Spleen (tissue), 11 donors: ENCODE results near the gene SKI. TPM values are rescaled to one million over a fixed set of nuclear protein-coding genes. Genes with fewer than 3 reads are reported as not detected.
A peak's percentile ranks its signal among the peaks of the same experiment; 100 is the strongest.

Experiments
- DNase-seq: peaks from one replicate; pipeline ENCODE4 v3.0.0-alpha.2; 2020
- H3K27ac ChIP-seq, 8 donors: fragments of 200-600 bp; sonication (generic) in 7 of 8; 1 replicate in 4 of 8; 2 replicates in 4 of 8; pipeline versions ENCODE4 v1.5.0 to v1.8.0; 2016 to 2021; ENCODE audit warnings: inconsistent platforms in 4 of 8, mild to moderate bottlenecking in 4 of 8, moderate library complexity in 1 of 8
- H3K27me3 ChIP-seq, 7 donors: fragments of 200-600 bp; sonication (generic) in 6 of 7; replicated peaks in 1 of 7; 1 replicate in 4 of 7; 2 replicates in 3 of 7; pipeline versions ENCODE4 v1.5.0 to v1.8.0; 2016 to 2021; ENCODE audit warnings: inconsistent platforms in 3 of 7, mild to moderate bottlenecking in 1 of 7
- H3K36me3 ChIP-seq, 6 donors: fragments of 200-600 bp; sonication (generic) in 5 of 6; 1 replicate in 4 of 6; 2 replicates in 2 of 6; pipeline versions ENCODE4 v1.5.0 to v1.8.0; 2016 to 2021; ENCODE audit warnings: inconsistent platforms in 2 of 6
- H3K4me1 ChIP-seq, 6 donors: fragments of 200-600 bp; sonication (generic) in 5 of 6; 1 replicate in 3 of 6; 2 replicates in 3 of 6; pipeline versions ENCODE4 v1.5.0 to v1.8.0; 2016 to 2021; ENCODE audit warnings: inconsistent platforms in 3 of 6
- H3K4me3 ChIP-seq, 8 donors: fragments of 200-600 bp; sonication (generic) in 7 of 8; 1 replicate in 4 of 8; 2 replicates in 4 of 8; pipeline versions ENCODE4 v1.5.0 to v1.8.0; 2016 to 2021; ENCODE audit warnings: inconsistent platforms in 4 of 8, mild to moderate bottlenecking in 4 of 8, moderate library complexity in 2 of 8
- H3K9me3 ChIP-seq, 8 donors: fragments of 200-600 bp; sonication (generic) in 7 of 8; 1 replicate in 4 of 8; 2 replicates in 4 of 8; pipeline versions ENCODE4 v1.5.0 to v1.8.0; 2016 to 2021; ENCODE audit warnings: inconsistent platforms in 4 of 8
- CTCF ChIP-seq, 11 experiments: fragments of 200-600 bp in 7 of 11; fragments of 450-650 bp in 4 of 11; sonication (generic) in 4 of 11; IDR thresholded peaks in 8 of 11; conservative IDR thresholded peaks in 3 of 11; 1 replicate in 7 of 11; 2 replicates in 4 of 11; pipeline versions ENCODE4 v1.4.0 to v1.8.0; 2016 to 2021; ENCODE audit warnings: antibody characterized with exemption in 11 of 11, inconsistent platforms in 4 of 11, mild to moderate bottlenecking in 1 of 11
- POLR2A ChIP-seq, 3 donors: fragments of 450-650 bp; IDR thresholded peaks; one replicate each; pipeline ENCODE4 v1.5.1; 2017; ENCODE audit warnings: antibody characterized with exemption in 3 of 3, mild to moderate bottlenecking in 1 of 3
- POLR2AphosphoS5 ChIP-seq, 3 donors: sonication (generic); formaldehyde crosslinking; IDR thresholded peaks; one replicate each; pipeline ENCODE4 v1.5.1; 2017; ENCODE audit warnings: antibody characterized with exemption in 3 of 3
- WGBS, 5 donors: extraction: QIAGEN DNeasy Blood & Tissue Kit in 3 of 5; methylation state at CpG; one replicate each; pipeline versions ENCODE4 v1.1.5 to v1.1.7; 2013 to 2018; 5-methylcytosine and 5-hydroxymethylcytosine counted together
- intact Hi-C: fragments of 100-400 bp; cut with DNase I; formaldehyde crosslinking; loops from one replicate; pipeline ENCODE4 v1.15.0; 2023; ENCODE audit warnings: low total_unique reads
- polyA plus RNA-seq, 3 donors: library from polyadenylated mRNA; stranded (reverse); fragments of 200-250 nt; gene quantifications; one replicate each; pipeline ENCODE4 v1.2.1, GENCODE V29; 2013
- total RNA-seq, 7 donors: library from RNA; depleted of rRNA in 3 of 7; stranded (reverse); fragments of >200 nt in 3 of 7; fragmentation: NEBNext Ultra II Directional in 4 of 7; extraction: Animal tissue kit (Norgen Biotek cat#: 25700) in 4 of 7; gene quantifications; one replicate each; pipeline versions ENCODE4 v1.1.0 to v1.2.1, GENCODE V29; 2016 to 2021
- donor health status: healthy with polysubstance abuse.
- donor health status: DM: no; HTN: no; CAD: no; lungs with moderate emphysema.
- donor health status: DM: no; HTN: no; CAD: no.
- donor health status: Bipolar disorder and iron deficiency.
- donor health status: healthy.
- donor health status: DM: no; HTN: no; CAD: no.
- donor health status: DM: yes; HTN: yes; CAD: no.

The SKI gene
- total and polyA plus RNA-seq, 10 donors, result 4.4 to 100.0 (median 54.3) TPM

- Histone ChIP-seq H3K9me3 (no peaks in the 10 kb centered on the region), H3K4me1 (peaks cover 23 to 82% (median 57%) of the 10 kb centered on the region in 6 donors), H3K27ac (peak within 1 kb of the TSS; percentile 86 to 97 (median 94)), H3K36me3 (peaks cover 0 to 19% (median 0%) of the 10 kb centered on the region in 6 donors), H3K27me3 (no peaks in the 10 kb centered on the region), H3K4me3 (peak within 1 kb of the TSS; percentile 54 to 92 (median 70))
- TF ChIP-seq POLR2A (IDR thresholded peaks at IDR 0.05), result no peak
- no peak for TF ChIP-seq POLR2AphosphoS5 (IDR thresholded peaks at IDR 0.05)
- no peak for TF ChIP-seq CTCF (IDR thresholded peaks at IDR 0.05 in 8 of 11, conservative IDR thresholded peaks at IDR 0.05 in 3 of 11)
- WGBS, 5 donors, result 1 to 4% (median 2%) methylated on average over 24 to 63 of the region's 63 CpGs
- DNase-seq, result no peak
- intact Hi-C loops, result loop anchor here (2.0 kb wide), 1 partner anchor 188 kb away; no protein-coding TSS in a partner anchor
These were observed 33.7 kb upstream of the SKI start, which contains the start of gene FAAP20 for GRCh38 chr1:2194319-2194897. Gene FAAP20, minus strand, starts transcription at chr1:2194772. Its CDS starts 23 bp downstream, at chr1:2194749.

- 0 to 3% (median 1%) methylated on average over 11 to 35 of the region's 35 CpGs for WGBS, 5 donors
- peak overlapping the region; percentile 86 to 97 (median 94) for H3K27ac ChIP-seq
- peaks cover 25 to 82% (median 58%) of the 10 kb centered on the region in 6 donors for H3K4me1 ChIP-seq
- no peaks in the 10 kb centered on the region for H3K9me3 ChIP-seq
- H3K4me3 ChIP-seq, result peak overlapping the region; percentile 54 to 92 (median 70)
- peaks cover 0 to 19% (median 0%) of the 10 kb centered on the region in 6 donors for H3K36me3 ChIP-seq
- intact Hi-C loops, result loop anchor here (2.0 to 5.0 kb wide), 3 partner anchors 117 to 352 kb away; no protein-coding TSS in a partner anchor
- TF ChIP-seq POLR2AphosphoS5 (IDR thresholded peaks at IDR 0.05) (peak; percentile 68 to 81 (median 75)), CTCF (IDR thresholded peaks at IDR 0.05 in 8 of 11, conservative IDR thresholded peaks at IDR 0.05 in 3 of 11) (peak; percentile 91 to 98 (median 96)), POLR2A (IDR thresholded peaks at IDR 0.05) (no peak)
- peak; percentile 98 for DNase-seq
- H3K27me3 ChIP-seq, result no peaks in the 10 kb centered on the region
These were observed 33.0 kb upstream of the SKI start for GRCh38 chr1:2194898-2195673.

GRCh38 chr1:2195785-2196184, 32.3 kb upstream of the SKI start:
- DNase-seq, result peak; percentile 81
- Histone ChIP-seq H3K36me3 (peaks cover 0 to 19% (median 0%) of the 10 kb centered on the region in 6 donors), H3K4me3 (no peak overlapping the region), H3K27ac (peak overlapping the region; percentile 86 to 97 (median 94)), H3K4me1 (peaks cover 23 to 82% (median 58%) of the 10 kb centered on the region in 6 donors), H3K27me3 (no peaks in the 10 kb centered on the region), H3K9me3 (no peaks in the 10 kb centered on the region)
- intact Hi-C loops, result loop anchor here (2.0 to 5.0 kb wide), 3 partner anchors 117 to 352 kb away; no protein-coding TSS in a partner anchor
- WGBS, 5 donors, result 75 to 82% (median 79%) methylated on average over 10 to 11 of the region's 11 CpGs
- no peak for TF ChIP-seq POLR2A (IDR thresholded peaks at IDR 0.05)
- TF ChIP-seq POLR2AphosphoS5 (IDR thresholded peaks at IDR 0.05), result no peak

- Histone ChIP-seq H3K9me3 (no peaks in the 10 kb centered on the region), H3K27me3 (no peaks in the 10 kb centered on the region), H3K4me1 (peaks cover 23 to 82% (median 62%) of the 10 kb centered on the region in 6 donors), H3K27ac (peak overlapping the region in 5 of 8 donors; percentile 7 to 88 (median 22)), H3K4me3 (no peak overlapping the region), H3K36me3 (peaks cover 0 to 15% (median 0%) of the 10 kb centered on the region in 6 donors)
- peak; percentile 78 for DNase-seq
- WGBS, 5 donors, result 90 to 94% (median 91%) methylated on average over 6 to 17 of the region's 17 CpGs
- no peak for TF ChIP-seq CTCF (IDR thresholded peaks at IDR 0.05 in 8 of 11, conservative IDR thresholded peaks at IDR 0.05 in 3 of 11)
- no peak for TF ChIP-seq POLR2A (IDR thresholded peaks at IDR 0.05)
- no peak for TF ChIP-seq POLR2AphosphoS5 (IDR thresholded peaks at IDR 0.05)
- intact Hi-C loops, result loop anchor here (5.0 kb wide), 2 partner anchors 115 to 350 kb away; no protein-coding TSS in a partner anchor
These were observed 31.0 kb upstream of the SKI start for GRCh38 chr1:2196901-2197638.
